ENCODE data around the gene MCRIP2.

DNA sequence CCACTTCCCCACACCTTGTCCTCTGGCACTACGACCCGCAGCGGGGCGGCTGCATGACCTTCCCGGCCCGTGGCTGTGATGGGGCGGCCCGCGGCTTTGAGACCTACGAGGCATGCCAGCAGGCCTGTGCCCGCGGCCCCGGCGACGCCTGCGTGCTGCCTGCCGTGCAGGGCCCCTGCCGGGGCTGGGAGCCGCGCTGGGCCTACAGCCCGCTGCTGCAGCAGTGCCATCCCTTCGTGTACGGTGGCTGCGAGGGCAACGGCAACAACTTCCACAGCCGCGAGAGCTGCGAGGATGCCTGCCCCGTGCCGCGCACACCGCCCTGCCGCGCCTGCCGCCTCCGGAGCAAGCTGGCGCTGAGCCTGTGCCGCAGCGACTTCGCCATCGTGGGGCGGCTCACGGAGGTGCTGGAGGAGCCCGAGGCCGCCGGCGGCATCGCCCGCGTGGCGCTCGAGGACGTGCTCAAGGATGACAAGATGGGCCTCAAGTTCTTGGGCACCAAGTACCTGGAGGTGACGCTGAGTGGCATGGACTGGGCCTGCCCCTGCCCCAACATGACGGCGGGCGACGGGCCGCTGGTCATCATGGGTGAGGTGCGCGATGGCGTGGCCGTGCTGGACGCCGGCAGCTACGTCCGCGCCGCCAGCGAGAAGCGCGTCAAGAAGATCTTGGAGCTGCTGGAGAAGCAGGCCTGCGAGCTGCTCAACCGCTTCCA, 8.1 kb upstream of the MCRIP2 start:
- TF ChIP-seq, protein P1, sequence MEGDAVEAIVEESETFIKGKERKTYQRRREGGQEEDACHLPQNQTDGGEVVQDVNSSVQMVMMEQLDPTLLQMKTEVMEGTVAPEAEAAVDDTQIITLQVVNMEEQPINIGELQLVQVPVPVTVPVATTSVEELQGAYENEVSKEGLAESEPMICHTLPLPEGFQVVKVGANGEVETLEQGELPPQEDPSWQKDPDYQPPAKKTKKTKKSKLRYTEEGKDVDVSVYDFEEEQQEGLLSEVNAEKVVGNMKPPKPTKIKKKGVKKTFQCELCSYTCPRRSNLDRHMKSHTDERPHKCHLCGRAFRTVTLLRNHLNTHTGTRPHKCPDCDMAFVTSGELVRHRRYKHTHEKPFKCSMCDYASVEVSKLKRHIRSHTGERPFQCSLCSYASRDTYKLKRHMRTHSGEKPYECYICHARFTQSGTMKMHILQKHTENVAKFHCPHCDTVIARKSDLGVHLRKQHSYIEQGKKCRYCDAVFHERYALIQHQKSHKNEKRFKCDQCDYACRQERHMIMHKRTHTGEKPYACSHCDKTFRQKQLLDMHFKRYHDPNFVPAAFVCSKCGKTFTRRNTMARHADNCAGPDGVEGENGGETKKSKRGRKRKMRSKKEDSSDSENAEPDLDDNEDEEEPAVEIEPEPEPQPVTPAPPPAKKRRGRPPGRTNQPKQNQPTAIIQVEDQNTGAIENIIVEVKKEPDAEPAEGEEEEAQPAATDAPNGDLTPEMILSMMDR (IDR thresholded peaks at IDR 0.05; ENCODE audit: low read length): no peak
- no peak for TF ChIP-seq EZH2 (IDR thresholded peaks at IDR 0.05; ENCODE audit: borderline replicate concordance, low read length)
